Uterus (tissue), 2 donors: Measurements from ENCODE around the gene AKAP12.

Source experiments
- POLR2A ChIP-seq, 2 donors: fragments of 450-650 bp; IDR thresholded peaks; one replicate each; pipeline ENCODE4 v1.6.1; 2016; ENCODE audit warnings: antibody characterized with exemption in 2 of 2, mild to moderate bottlenecking in 1 of 2, moderate library complexity in 1 of 2
- TF ChIP-seq, protein P1 (sequence below), 4 experiments: fragments of 200-600 bp in 2 of 4; fragments of 450-650 bp in 2 of 4; sonication (generic) in 2 of 4; IDR thresholded peaks; one replicate each; pipeline ENCODE4 v1.5.1; 2016 to 2019; ENCODE audit warnings: antibody characterized with exemption in 4 of 4, mild to moderate bottlenecking in 2 of 4, moderate library complexity in 1 of 4

- TF ChIP-seq, protein P1, sequence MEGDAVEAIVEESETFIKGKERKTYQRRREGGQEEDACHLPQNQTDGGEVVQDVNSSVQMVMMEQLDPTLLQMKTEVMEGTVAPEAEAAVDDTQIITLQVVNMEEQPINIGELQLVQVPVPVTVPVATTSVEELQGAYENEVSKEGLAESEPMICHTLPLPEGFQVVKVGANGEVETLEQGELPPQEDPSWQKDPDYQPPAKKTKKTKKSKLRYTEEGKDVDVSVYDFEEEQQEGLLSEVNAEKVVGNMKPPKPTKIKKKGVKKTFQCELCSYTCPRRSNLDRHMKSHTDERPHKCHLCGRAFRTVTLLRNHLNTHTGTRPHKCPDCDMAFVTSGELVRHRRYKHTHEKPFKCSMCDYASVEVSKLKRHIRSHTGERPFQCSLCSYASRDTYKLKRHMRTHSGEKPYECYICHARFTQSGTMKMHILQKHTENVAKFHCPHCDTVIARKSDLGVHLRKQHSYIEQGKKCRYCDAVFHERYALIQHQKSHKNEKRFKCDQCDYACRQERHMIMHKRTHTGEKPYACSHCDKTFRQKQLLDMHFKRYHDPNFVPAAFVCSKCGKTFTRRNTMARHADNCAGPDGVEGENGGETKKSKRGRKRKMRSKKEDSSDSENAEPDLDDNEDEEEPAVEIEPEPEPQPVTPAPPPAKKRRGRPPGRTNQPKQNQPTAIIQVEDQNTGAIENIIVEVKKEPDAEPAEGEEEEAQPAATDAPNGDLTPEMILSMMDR (IDR thresholded peaks at IDR 0.05): no peak
- no peak for TF ChIP-seq POLR2A (IDR thresholded peaks at IDR 0.05)
These were observed 162.5 kb downstream of the AKAP12 start for GRCh38 chr6:151402228-151402627.
